ENCODE data around the gene C5orf34. TPM values are rescaled to one million over a fixed set of nuclear protein-coding genes. Genes with fewer than 3 reads are reported as not detected.

The C5orf34 gene
- total RNA-seq, 4 donors from 2014 or later = 2.4 to 3.9 (median 3.4) TPM; not detected in 1

- no peak for TF ChIP-seq CTCF (IDR thresholded peaks at IDR 0.05; ENCODE audit: low read depth)
These were observed 25.8 kb upstream of the C5orf34 start for GRCh38 chr5:43540746-43541145.

DNA sequence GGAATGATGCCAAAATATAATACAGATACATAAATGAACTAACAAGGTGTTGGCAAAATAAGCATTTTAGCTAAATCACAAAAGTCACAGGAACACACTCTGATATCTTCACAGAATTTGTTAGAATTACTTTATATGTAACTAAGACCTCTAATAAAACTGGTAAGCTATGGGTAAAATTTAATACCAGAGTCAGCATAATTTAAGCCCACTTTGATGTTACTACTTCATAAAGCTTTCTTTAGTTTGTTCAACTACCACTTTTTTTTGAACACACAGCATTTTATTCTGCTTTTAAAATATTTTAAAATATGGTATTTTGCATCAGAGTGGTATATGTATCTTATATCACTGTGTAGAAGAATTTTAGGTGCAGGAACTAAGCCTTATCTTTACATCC lies 22.0 kb upstream of the C5orf34 start:
- no peak for TF ChIP-seq CTCF (IDR thresholded peaks at IDR 0.05; ENCODE audit: low read depth)

DNA sequence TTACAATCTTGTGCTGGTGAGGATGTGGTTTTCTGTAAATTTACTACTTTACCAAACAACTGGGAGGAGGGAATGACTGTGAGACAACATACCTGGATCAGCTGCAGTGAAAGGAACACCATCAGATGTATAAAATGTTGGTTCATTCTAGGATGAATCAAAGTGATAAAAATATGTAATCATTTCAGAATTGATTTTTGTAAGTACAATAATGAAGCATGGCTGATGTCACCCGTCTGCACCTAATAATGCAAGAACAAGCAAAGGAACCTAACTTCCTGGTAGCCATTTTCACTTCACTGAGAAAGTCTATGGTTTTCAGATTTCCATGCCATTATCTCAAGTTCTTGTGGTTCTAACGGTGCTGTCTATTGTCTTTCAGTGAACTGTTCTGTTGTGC lies 18.7 kb upstream of the C5orf34 start:
- no peak for TF ChIP-seq CTCF (IDR thresholded peaks at IDR 0.05; ENCODE audit: low read depth)

DNA sequence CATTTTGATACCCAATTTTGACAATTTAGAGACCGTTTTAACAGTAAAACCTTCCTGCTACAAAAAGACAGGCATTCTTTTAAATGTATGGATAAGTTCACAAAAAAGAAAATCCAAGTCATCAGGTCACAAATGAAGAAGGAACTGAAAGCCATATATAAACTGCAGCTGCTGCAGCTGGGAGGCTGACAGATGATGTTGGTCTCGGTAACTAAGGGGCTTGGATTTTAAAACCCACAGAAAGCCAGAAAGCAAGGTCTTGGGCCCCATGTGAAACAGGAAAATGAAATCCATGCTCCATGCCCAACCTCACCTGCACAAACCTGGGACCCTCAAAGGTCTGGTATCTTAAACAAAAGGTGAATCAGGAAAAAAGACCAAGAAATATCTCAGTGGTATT lies 15.7 kb upstream of the C5orf34 start:
- TF ChIP-seq CTCF (IDR thresholded peaks at IDR 0.05; ENCODE audit: low read depth) = no peak

DNA sequence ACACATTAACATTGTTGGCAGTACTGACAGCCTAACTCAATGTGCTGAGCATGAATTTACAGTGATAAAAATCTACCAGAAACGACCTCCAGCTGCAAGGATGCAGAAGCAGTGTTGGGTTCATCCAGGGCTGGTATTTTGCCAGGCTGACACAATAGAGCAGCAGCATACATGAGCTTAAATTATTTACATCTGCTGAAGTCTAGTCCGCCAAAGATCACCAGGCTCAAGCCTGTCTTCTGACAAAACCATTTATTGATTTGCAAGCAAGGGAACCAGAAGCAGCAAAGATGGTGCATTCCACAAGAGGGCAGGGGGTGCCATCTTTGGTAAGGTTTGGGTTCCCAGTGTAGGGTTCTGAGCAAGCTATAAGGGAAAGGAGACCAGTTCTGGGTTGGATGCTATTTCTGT lies 8.7 kb upstream of the C5orf34 start:
- TF ChIP-seq CTCF (IDR thresholded peaks at IDR 0.05; ENCODE audit: low read depth) = no peak

DNA sequence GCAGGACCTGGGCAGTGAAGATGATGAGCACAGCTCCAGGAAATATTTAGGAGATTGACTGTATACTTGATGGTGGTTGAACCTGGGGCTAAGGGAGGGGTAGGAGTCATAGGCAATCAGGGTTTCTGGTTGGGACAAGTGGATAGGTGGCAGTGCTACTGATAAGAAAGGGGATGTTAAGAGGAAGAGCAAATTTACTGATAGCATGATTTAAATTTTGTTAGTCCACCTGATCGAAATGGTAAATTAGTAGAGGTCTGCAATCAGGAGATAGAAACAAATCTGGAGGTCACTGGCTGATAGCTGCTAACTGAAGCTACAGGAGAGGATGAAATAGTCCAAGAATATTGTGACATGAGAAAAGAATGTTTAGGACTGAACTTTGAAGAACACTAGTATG lies 5.7 kb upstream of the C5orf34 start:
- TF ChIP-seq CTCF (IDR thresholded peaks at IDR 0.05; ENCODE audit: low read depth) = no peak

- TF ChIP-seq CTCF (IDR thresholded peaks at IDR 0.05; ENCODE audit: low read depth) = no peak
These were observed 715 bp upstream of the C5orf34 start for GRCh38 chr5:43515678-43516048.

DNA sequence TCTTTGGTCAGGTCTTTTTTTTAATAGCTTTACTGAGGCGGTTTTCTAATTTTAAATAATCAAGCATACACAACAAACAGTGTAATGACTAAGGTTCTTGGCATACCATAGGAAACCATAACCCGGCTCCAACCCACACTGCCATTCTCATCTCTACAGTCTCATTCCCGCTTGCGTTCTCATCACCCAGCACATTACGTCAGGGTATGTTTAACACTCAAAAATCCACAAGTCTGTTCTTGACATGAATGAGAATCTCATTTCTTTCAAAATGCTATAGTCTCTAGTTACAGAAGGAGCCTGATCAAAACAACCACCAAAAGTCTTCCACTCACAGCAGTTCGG lies 505 bp downstream of the C5orf34 start:
- no peak for TF ChIP-seq CTCF (IDR thresholded peaks at IDR 0.05; ENCODE audit: low read depth)

Measured in subcutaneous adipose tissue (tissue), 4 donors.